Measurements from ENCODE around the gene TMEM9. TPM values are rescaled to one million over a fixed set of nuclear protein-coding genes. Genes with fewer than 3 reads are reported as not detected.

The TMEM9 gene
- total and polyA plus RNA-seq, 2 of the 8 experiments (the other 6 are each of a cell fraction or from before 2014, with no cell fraction given), result 79.9 to 181 TPM

GRCh38 chr1:201093962-201094361 lies 60.3 kb downstream of the TMEM9 start:
- Histone ChIP-seq H3K18ac (ENCODE audit: extremely low read depth, low read length) (no peak overlapping the region), H3K4me3 (ENCODE audit: extremely low read depth in 1 of 4, insufficient read depth in 2 of 4, low read depth in 3 of 4, low read length in 4 of 4) (no peak overlapping the region), H3K23me2 (ENCODE audit: low read depth, low read length) (no peaks in the 10 kb centered on the region), H3K36me3 (ENCODE audit: control insufficient read depth in 2 of 4, insufficient read depth in 4 of 4, low read length in 3 of 4) (no peaks in the 10 kb centered on the region), H4K8ac (ENCODE audit: extremely low read depth, insufficient read depth, low read length) (no peak overlapping the region; the same call in 1 of the 2 replicates), H2BK5ac (ENCODE audit: low read depth, low read length) (no peak overlapping the region), H3K4me2 (ENCODE audit: insufficient read depth in 1 of 2, low read depth in 2 of 2, low read length in 2 of 2) (no peak overlapping the region), H3K56ac (replicated peaks; ENCODE audit: insufficient read length, low read depth, low read length) (no peak overlapping the region), H2BK12ac (ENCODE audit: low read depth, low read length) (no peak overlapping the region), H4K91ac (replicated peaks; ENCODE audit: insufficient read length, low read length) (no peak overlapping the region), H3K79me2 (ENCODE audit: control insufficient read depth in 1 of 2, insufficient read depth in 2 of 2, low read length in 2 of 2) (no peaks in the 10 kb centered on the region), H2AFZ (ENCODE audit: low read length) (no peak overlapping the region), H3K79me1 (ENCODE audit: low read depth, low read length) (no peaks in the 10 kb centered on the region), H2BK15ac (ENCODE audit: low read length) (no peak overlapping the region), H3K9ac (replicated peaks in 1 of 4; ENCODE audit: extremely low read depth in 1 of 4, low read depth in 3 of 4, low read length in 3 of 4) (no peak overlapping the region), H4K20me1 (replicated peaks in 1 of 2; ENCODE audit: control insufficient read depth in 1 of 2, insufficient read depth in 2 of 2, low read length in 2 of 2) (no peaks in the 10 kb centered on the region), H2BK120ac (replicated peaks; ENCODE audit: low read depth, low read length) (no peak overlapping the region), H3K27me3 (replicated peaks in 1 of 4; ENCODE audit: control insufficient read depth in 3 of 4, extremely low read depth in 1 of 4, insufficient read depth in 3 of 4, low read length in 3 of 4) (no peaks in the 10 kb centered on the region), H3K9me3 (ENCODE audit: insufficient read depth in 2 of 2, low read depth in 1 of 2, low read length in 1 of 2) (no peaks in the 10 kb centered on the region), H2AK5ac (ENCODE audit: low read depth, low read length) (no peak overlapping the region), H3K27ac (ENCODE audit: low read depth, low read length) (no peak overlapping the region), H4K5ac (ENCODE audit: insufficient read length, low read depth, low read length) (no peak overlapping the region), H2BK20ac (ENCODE audit: low read length) (no peak overlapping the region), H3K4ac (replicated peaks; ENCODE audit: insufficient read length, low read depth, low read length) (no peak overlapping the region), H3K4me1 (replicated peaks in 1 of 4; ENCODE audit: control insufficient read depth in 3 of 4, insufficient read depth in 4 of 4, low read length in 3 of 4) (peaks cover 0 to 3% (median 0%) of the 10 kb centered on the region in 4 experiments; a peak in 1 of 7 replicates), H3K23ac (ENCODE audit: insufficient read length) (no peak overlapping the region), H3K14ac (ENCODE audit: insufficient read length) (no peak overlapping the region)
- DNase-seq (ENCODE audit: low read depth in 1 of 2, low spot score in 2 of 2) (no peak), FAIRE-seq (no peak)
- CTCF ChIA-PET (ENCODE audit: partially characterized antibody), result interaction anchor here (0.7 to 9.1 kb wide), 8 partner anchors 9 to 122 kb away, joined by 3 to 92 read pairs (median 4); no protein-coding TSS in a partner anchor
- 73% methylated on average over 7 of the region's 7 CpGs; no CpG with 5 or more reads in 1 of the 2 experiments for WGBS, 2 experiments (ENCODE audit: extremely low coverage in 1 of 2, insufficient coverage in 1 of 2, insufficient read length in 1 of 2, insufficient replicate concordance in 2 of 2, low coverage in 1 of 2, low lambda C conversion rate in 2 of 2, missing lambda C conversion rate in 1 of 2)
- TF ChIP-seq, protein P1, sequence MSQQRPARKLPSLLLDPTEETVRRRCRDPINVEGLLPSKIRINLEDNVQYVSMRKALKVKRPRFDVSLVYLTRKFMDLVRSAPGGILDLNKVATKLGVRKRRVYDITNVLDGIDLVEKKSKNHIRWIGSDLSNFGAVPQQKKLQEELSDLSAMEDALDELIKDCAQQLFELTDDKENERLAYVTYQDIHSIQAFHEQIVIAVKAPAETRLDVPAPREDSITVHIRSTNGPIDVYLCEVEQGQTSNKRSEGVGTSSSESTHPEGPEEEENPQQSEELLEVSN (IDR thresholded peaks at IDR 0.05), result no peak
- TF ChIP-seq, protein P2, sequence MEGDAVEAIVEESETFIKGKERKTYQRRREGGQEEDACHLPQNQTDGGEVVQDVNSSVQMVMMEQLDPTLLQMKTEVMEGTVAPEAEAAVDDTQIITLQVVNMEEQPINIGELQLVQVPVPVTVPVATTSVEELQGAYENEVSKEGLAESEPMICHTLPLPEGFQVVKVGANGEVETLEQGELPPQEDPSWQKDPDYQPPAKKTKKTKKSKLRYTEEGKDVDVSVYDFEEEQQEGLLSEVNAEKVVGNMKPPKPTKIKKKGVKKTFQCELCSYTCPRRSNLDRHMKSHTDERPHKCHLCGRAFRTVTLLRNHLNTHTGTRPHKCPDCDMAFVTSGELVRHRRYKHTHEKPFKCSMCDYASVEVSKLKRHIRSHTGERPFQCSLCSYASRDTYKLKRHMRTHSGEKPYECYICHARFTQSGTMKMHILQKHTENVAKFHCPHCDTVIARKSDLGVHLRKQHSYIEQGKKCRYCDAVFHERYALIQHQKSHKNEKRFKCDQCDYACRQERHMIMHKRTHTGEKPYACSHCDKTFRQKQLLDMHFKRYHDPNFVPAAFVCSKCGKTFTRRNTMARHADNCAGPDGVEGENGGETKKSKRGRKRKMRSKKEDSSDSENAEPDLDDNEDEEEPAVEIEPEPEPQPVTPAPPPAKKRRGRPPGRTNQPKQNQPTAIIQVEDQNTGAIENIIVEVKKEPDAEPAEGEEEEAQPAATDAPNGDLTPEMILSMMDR (IDR thresholded peaks at IDR 0.05; ENCODE audit: control extremely low read depth in 1 of 3, insufficient read depth in 1 of 3, low read depth in 1 of 3, low read length in 3 of 3), result no peak
- TF ChIP-seq TEAD4 (IDR thresholded peaks at IDR 0.05; ENCODE audit: low read depth, low read length) (0 out of 2 replicates have a peak, but pooled peaks have one; percentile 7), GTF2F1 (IDR thresholded peaks at IDR 0.05; ENCODE audit: borderline replicate concordance, low read depth, low read length) (no peak), JUND (IDR thresholded peaks at IDR 0.05; ENCODE audit: low read length) (no peak)
- POLR2A ChIA-PET (ENCODE audit: partially characterized antibody), result interaction anchor here (0.7 to 0.8 kb wide), 3 partner anchors 39 to 429 kb away, joined by 3 to 5 read pairs (median 3); no protein-coding TSS in a partner anchor
